ENCODE data around the gene VSX1.
A peak's percentile ranks its signal among the peaks of the same experiment; 100 is the strongest.

The VSX1 gene

GRCh38 chr20:25059866-25060465 lies 22.0 kb downstream of the VSX1 start:
- Histone ChIP-seq H3K27ac (ENCODE audit: low read depth, low read length) (no peak overlapping the region), H3K4me1 (ENCODE audit: control insufficient read depth in 5 of 5, insufficient read depth in 5 of 5, low read length in 5 of 5) (peaks cover 2 to 44% (median 34%) of the 10 kb centered on the region in 5 donors), H3K4me3 (ENCODE audit: low read depth in 1 of 5, low read length in 5 of 5) (no peak overlapping the region), H3K9ac (ENCODE audit: low read length in 5 of 5) (no peak overlapping the region), H3K27me3 (ENCODE audit: control insufficient read depth in 5 of 5, insufficient read depth in 4 of 5, low read length in 5 of 5) (peaks cover 0 to 6% (median 0%) of the 10 kb centered on the region in 5 donors), H3K9me3 (ENCODE audit: control insufficient read depth in 5 of 5, low read length in 5 of 5) (no peaks in the 10 kb centered on the region), H3K36me3 (ENCODE audit: control insufficient read depth in 5 of 5, insufficient read depth in 5 of 5, low read length in 5 of 5) (no peaks in the 10 kb centered on the region)

- Histone ChIP-seq H3K9me3 (ENCODE audit: control insufficient read depth in 5 of 5, low read length in 5 of 5) (no peaks in the 10 kb centered on the region), H3K27ac (ENCODE audit: low read depth, low read length) (peak overlapping the region; percentile 69)
Measured at GRCh38 chr20:25058847-25059810, 22.8 kb downstream of the VSX1 start.

GRCh38 chr20:25058051-25058846 lies 23.7 kb downstream of the VSX1 start, which contains the start of gene ACSS1:
ACSS1 (minus strand) TSS chr20:25058139; CDS start chr20:25058102, 37 bp downstream.
- Histone ChIP-seq H3K9me3 (ENCODE audit: control insufficient read depth in 5 of 5, low read length in 5 of 5) (no peaks in the 10 kb centered on the region), H3K4me3 (ENCODE audit: low read depth in 1 of 5, low read length in 5 of 5) (peak within 1 kb of the TSS; percentile 59 to 89 (median 78)), H3K27me3 (ENCODE audit: control insufficient read depth in 5 of 5, insufficient read depth in 4 of 5, low read length in 5 of 5) (peaks cover 0 to 4% (median 0%) of the 10 kb centered on the region in 5 donors), H3K36me3 (ENCODE audit: control insufficient read depth in 5 of 5, insufficient read depth in 5 of 5, low read length in 5 of 5) (no peaks in the 10 kb centered on the region), H3K9ac (ENCODE audit: low read length in 5 of 5) (peak within 1 kb of the TSS in 4 of 5 donors; percentile 41 to 81 (median 72)), H3K27ac (ENCODE audit: low read depth, low read length) (peak within 1 kb of the TSS; percentile 69), H3K4me1 (ENCODE audit: control insufficient read depth in 5 of 5, insufficient read depth in 5 of 5, low read length in 5 of 5) (peaks cover 12 to 61% (median 51%) of the 10 kb centered on the region in 5 donors)

More at GRCh38 chr20:25058847-25059810, 22.8 kb downstream of the VSX1 start:
- H3K4me3 ChIP-seq (ENCODE audit: low read depth in 1 of 5, low read length in 5 of 5) = peak overlapping the region in 4 of 5 donors; percentile 75 to 89 (median 82)
- H3K9ac ChIP-seq (ENCODE audit: low read length in 5 of 5) = peak overlapping the region in 3 of 5 donors; percentile 66 to 75 (median 68)
- peaks cover 3 to 52% (median 42%) of the 10 kb centered on the region in 5 donors for H3K4me1 ChIP-seq (ENCODE audit: control insufficient read depth in 5 of 5, insufficient read depth in 5 of 5, low read length in 5 of 5)
- peaks cover 0 to 6% (median 0%) of the 10 kb centered on the region in 5 donors for H3K27me3 ChIP-seq (ENCODE audit: control insufficient read depth in 5 of 5, insufficient read depth in 4 of 5, low read length in 5 of 5)
- no peaks in the 10 kb centered on the region for H3K36me3 ChIP-seq (ENCODE audit: control insufficient read depth in 5 of 5, insufficient read depth in 5 of 5, low read length in 5 of 5)

- Histone ChIP-seq H3K9ac (ENCODE audit: low read length in 5 of 5) (peak overlapping the region in 4 of 5 donors; percentile 41 to 81 (median 72)), H3K36me3 (ENCODE audit: control insufficient read depth in 5 of 5, insufficient read depth in 5 of 5, low read length in 5 of 5) (no peaks in the 10 kb centered on the region), H3K4me1 (ENCODE audit: control insufficient read depth in 5 of 5, insufficient read depth in 5 of 5, low read length in 5 of 5) (peaks cover 13 to 69% (median 59%) of the 10 kb centered on the region in 5 donors), H3K27ac (ENCODE audit: low read depth, low read length) (peak overlapping the region; percentile 69), H3K9me3 (ENCODE audit: control insufficient read depth in 5 of 5, low read length in 5 of 5) (no peaks in the 10 kb centered on the region), H3K4me3 (ENCODE audit: low read depth in 1 of 5, low read length in 5 of 5) (peak overlapping the region; percentile 29 to 89 (median 78)), H3K27me3 (ENCODE audit: control insufficient read depth in 5 of 5, insufficient read depth in 4 of 5, low read length in 5 of 5) (peaks cover 0 to 4% (median 0%) of the 10 kb centered on the region in 5 donors)
Measured at GRCh38 chr20:25057234-25058050, 24.5 kb downstream of the VSX1 start.

- H3K36me3 ChIP-seq (ENCODE audit: control insufficient read depth in 5 of 5, insufficient read depth in 5 of 5, low read length in 5 of 5) = no peaks in the 10 kb centered on the region
- peak overlapping the region in 4 of 5 donors; percentile 41 to 81 (median 72) for H3K9ac ChIP-seq (ENCODE audit: low read length in 5 of 5)
- peaks cover 17 to 76% (median 66%) of the 10 kb centered on the region in 5 donors for H3K4me1 ChIP-seq (ENCODE audit: control insufficient read depth in 5 of 5, insufficient read depth in 5 of 5, low read length in 5 of 5)
- H3K4me3 ChIP-seq (ENCODE audit: low read depth in 1 of 5, low read length in 5 of 5) = peak overlapping the region; percentile 9 to 89 (median 78)
- peaks cover 0 to 4% (median 0%) of the 10 kb centered on the region in 5 donors for H3K27me3 ChIP-seq (ENCODE audit: control insufficient read depth in 5 of 5, insufficient read depth in 4 of 5, low read length in 5 of 5)
- peak overlapping the region; percentile 69 for H3K27ac ChIP-seq (ENCODE audit: low read depth, low read length)
- H3K9me3 ChIP-seq (ENCODE audit: control insufficient read depth in 5 of 5, low read length in 5 of 5) = no peaks in the 10 kb centered on the region
Measured at GRCh38 chr20:25056690-25057233, 25.2 kb downstream of the VSX1 start.

GRCh38 chr20:25055711-25056495 lies 26.0 kb downstream of the VSX1 start:
- Histone ChIP-seq H3K9ac (ENCODE audit: low read length in 5 of 5) (peak overlapping the region in 1 of 5 donors; percentile 75), H3K36me3 (ENCODE audit: control insufficient read depth in 5 of 5, insufficient read depth in 5 of 5, low read length in 5 of 5) (no peaks in the 10 kb centered on the region), H3K27ac (ENCODE audit: low read depth, low read length) (peak overlapping the region; percentile 3), H3K4me1 (ENCODE audit: control insufficient read depth in 5 of 5, insufficient read depth in 5 of 5, low read length in 5 of 5) (peaks cover 17 to 85% (median 74%) of the 10 kb centered on the region in 5 donors), H3K4me3 (ENCODE audit: low read depth in 1 of 5, low read length in 5 of 5) (peak overlapping the region in 3 of 5 donors; percentile 8 to 86 (median 13)), H3K27me3 (ENCODE audit: control insufficient read depth in 5 of 5, insufficient read depth in 4 of 5, low read length in 5 of 5) (peaks cover 0 to 4% (median 0%) of the 10 kb centered on the region in 5 donors), H3K9me3 (ENCODE audit: control insufficient read depth in 5 of 5, low read length in 5 of 5) (no peaks in the 10 kb centered on the region)

GRCh38 chr20:25054995-25055629 lies 26.8 kb downstream of the VSX1 start:
- Histone ChIP-seq H3K9me3 (ENCODE audit: control insufficient read depth in 5 of 5, low read length in 5 of 5) (no peaks in the 10 kb centered on the region), H3K4me3 (ENCODE audit: low read depth in 1 of 5, low read length in 5 of 5) (no peak overlapping the region), H3K27ac (ENCODE audit: low read depth, low read length) (peak overlapping the region; percentile 92), H3K27me3 (ENCODE audit: control insufficient read depth in 5 of 5, insufficient read depth in 4 of 5, low read length in 5 of 5) (peaks cover 0 to 4% (median 0%) of the 10 kb centered on the region in 5 donors), H3K36me3 (ENCODE audit: control insufficient read depth in 5 of 5, insufficient read depth in 5 of 5, low read length in 5 of 5) (no peaks in the 10 kb centered on the region), H3K4me1 (ENCODE audit: control insufficient read depth in 5 of 5, insufficient read depth in 5 of 5, low read length in 5 of 5) (peaks cover 17 to 85% (median 75%) of the 10 kb centered on the region in 5 donors), H3K9ac (ENCODE audit: low read length in 5 of 5) (no peak overlapping the region)
